ENCODE results near the gene STAT3.

GRCh38 chr17:42388381-42389134, at the start of gene STAT3:
- TF ChIP-seq CTCF (conservative IDR thresholded peaks at IDR 0.05; ENCODE audit: low read length) (no peak), EZH2phosphoT487 (IDR thresholded peaks at IDR 0.05; ENCODE audit: borderline replicate concordance, low read depth, low read length) (no peak)
